ENCODE data around the gene AZU1.
"Not testable (repeated sequence)": the region's sequence is repeated elsewhere in the genome, so short reads cannot be mapped to it uniquely, and the experiment has no call there.

The AZU1 gene

DNA sequence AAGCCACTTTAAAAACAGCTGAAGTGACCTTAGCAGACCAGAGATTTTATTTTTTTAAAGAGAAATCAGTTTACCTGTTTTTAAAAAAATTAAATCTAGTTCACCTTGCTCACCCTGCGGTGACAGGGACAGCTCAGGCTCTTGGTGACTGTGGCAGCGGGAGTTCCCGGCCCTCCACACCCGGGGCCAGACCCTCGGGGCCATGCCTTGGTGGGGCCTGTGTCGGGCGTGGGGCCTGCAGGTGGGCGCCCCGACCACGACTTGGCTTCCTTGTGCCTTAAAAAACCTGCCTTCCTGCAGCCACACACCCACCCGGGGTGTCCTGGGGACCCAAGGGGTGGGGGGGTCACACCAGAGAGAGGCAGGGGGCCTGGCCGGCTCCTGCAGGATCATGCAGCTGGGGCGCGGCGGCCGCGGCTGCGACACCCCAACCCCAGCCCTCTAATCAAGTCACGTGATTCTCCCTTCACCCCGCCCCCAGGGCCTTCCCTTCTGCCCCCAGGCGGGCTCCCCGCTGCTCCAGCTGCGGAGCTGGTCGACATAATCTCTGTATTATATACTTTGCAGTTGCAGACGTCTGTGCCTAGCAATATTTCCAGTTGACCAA, 16.7 kb upstream of the AZU1 start:
- no peak for DNase-seq

- DNase-seq, result no peak
Observed at GRCh38 chr19:811506-812048, 16.1 kb upstream of the AZU1 start.

- no peak for DNase-seq
Observed at GRCh38 chr19:812049-812746, 15.4 kb upstream of the AZU1 start.

DNA sequence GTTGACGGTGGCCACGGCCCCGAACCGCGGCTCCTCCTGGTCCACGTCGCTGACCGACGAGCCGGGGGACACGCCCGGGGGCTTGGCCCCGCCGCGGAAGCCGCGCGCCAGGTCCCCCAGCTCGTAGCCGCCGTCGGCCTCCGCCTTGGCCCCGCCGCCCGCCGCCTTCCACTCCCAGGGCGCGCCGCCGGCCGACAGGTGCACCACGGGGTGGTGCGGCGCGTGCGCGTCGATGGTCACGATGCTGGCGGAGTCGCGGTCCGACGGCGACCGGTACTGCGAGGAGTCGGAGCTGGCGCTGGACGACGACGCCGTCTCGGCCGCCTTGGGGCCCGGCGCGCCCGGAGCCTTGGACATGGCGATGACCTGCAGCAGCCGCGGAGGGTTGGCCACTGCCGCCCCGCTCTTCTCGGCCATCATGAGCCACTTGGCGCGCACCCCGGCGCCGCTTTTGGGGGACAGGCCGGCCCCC, 14.9 kb upstream of the AZU1 start:
- DNase-seq, result no peak

- no peak for DNase-seq
Observed at GRCh38 chr19:813219-814151, 14.2 kb upstream of the AZU1 start.

- DNase-seq, result no peak
Observed at GRCh38 chr19:814152-815078, 13.2 kb upstream of the AZU1 start.

DNA sequence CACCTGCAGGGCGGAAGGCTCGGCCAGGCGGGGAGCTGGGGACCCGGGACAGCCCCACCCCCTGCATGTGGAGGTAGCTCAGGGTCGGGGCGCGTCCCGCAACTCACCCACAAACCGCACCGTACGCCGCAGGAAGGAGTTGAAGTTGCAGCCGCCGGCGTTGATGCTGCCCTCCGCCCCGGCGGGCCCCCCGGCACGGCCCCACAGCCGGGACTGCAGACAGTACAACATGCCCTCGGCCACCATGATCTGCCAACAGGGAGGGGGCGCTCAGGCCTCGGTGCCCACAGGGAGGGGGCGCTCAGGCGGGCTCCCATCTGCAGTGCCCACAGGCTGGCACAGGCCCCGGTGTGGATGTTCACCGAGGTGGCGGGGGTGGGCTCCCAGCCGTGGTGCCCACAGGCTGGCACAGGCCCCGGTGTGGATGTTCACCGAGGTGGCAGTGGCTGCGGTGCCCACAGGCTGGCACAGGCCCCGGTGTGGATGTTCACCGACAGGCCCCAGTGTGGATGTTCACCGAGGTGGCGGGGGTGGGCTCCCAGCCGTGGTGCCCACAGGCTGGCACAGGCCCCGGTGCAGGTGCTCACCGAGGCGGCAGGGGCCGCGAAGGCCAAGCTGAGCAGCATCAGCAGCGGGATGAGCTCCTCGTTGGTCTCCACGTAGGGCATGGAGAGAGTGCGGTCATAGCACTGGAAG, 12.4 kb upstream of the AZU1 start:
- no peak for DNase-seq

- DNase-seq, result no peak
Observed at GRCh38 chr19:815775-816499, 11.7 kb upstream of the AZU1 start.

DNA sequence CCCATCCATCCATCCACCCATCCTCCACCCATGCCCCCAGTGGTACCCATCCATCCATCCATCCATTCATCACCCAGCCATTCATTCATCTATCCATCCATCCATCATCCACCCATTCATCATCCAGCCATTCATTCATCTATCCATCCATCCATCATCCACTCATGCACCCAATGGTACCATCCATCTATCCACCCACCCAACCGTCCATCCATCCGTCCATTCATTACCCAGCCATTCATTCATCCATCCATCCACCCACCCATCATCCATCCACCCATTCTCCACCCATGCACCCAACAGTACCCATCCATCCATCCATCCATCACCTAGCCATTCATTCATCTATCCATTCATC, 11.2 kb upstream of the AZU1 start:
- DNase-seq, result no peak

DNA sequence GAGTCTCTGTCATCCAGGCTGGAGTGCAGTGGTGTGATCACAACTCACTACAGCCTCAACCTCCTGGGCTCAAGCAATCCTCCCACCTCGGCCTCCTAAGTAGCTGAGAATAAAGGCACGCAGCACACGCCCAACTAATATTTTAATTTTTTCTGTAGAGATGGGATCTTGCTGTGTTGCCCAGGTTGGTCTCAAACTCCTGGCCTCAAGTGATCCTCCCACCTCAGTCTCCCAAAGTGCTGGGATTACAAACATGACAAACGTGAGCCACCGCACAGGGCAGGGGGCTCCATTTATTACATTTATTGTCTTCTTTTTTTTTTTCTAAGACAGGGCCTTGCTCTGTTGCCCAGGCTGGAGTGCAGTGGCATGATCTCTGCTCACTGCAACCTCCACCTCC, 7.4 kb upstream of the AZU1 start:
- not testable (repeated sequence) for DNase-seq

DNA sequence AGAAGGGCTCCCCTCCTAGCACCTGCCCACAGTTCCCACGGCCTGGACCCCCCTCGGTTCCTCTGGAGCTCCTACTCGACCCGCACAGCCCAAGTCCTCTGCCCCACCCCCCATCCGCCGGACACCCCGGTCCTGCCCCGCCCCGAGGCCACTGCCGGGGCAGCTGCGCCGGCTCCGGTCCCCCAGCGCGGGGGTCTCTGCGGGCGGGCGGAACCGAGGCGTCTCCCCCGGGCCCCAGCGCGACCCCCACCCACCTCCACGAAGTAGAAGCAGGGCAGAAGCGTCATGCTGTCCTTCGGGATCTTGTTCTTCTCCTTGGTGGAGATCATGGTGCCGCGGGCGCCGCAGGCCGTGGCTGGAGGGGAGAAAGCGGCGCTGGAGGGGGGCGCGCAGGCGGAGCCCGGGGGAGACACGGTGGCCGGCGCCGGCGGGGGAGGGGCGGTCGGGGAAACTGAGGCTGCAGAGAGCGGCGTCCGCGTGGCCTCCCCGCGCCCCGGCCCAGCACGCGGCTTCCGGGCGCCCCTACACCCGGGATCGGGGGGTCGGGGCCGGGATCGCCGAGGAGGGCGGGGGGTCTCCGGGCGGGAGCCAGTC, 6.3 kb upstream of the AZU1 start:
- DNase-seq, result no peak

DNA sequence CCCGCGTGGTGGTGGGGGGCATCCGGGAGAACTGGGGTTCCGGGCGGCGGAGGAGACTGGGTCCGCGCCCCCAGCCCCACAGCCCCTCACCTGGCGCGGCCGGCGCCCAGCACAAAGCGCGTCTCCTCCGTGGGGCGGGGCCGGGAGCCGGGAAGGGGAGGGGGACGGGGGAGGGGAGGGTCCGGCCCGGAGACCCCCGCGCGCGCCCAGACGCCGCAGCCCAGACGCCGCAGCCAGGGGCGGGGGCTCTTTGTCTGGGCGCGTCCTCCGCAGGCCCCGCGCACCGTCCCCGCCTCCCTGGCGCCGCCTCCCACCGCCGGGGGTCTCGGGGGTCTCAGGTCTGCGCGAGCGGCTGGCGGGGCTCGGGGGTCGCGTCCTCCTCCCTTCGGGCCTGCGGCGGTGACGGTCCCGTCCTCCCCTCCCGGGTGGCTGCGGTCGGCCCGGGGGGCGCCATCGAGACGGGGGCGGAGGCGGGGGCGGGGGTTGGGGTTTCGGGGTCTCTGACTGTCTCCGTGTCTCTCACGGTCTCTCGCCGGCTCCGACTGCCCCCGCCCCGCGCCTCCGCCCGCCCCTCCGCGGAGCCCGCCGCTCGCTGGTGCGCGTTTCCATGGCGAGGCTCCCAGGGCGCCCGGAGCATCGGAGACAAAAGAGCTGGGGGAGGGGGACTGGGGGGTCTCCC, 5.7 kb upstream of the AZU1 start, which contains the start of gene PLPPR3:
Gene PLPPR3, minus strand, starts transcription at position 131 of the 679 bp plus-strand sequence. CDS start 396 bp downstream, outside the sequence.
- DNase-seq, result no peak

GRCh38 chr19:823565-824121, 4.0 kb upstream of the AZU1 start:
- no peak for DNase-seq

DNA sequence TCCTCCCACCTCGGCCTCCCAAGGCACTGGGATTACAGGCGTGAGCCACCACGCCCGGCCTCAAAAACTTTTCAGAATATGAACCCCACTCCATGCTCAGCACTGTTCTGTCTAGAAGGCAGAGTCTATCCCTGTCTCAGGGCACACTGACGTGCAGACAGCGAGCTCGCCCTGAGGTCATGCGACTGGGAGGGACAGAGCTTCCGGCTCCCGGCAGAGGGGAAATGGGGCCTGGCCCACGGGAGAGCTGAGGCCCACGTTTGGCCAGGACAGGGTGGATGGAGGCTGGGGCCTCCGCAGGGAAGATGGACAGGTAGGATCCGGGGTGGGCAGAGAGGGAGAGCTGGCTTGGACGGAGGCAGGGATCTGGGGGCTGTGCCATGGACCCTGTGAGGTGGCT, 2.8 kb upstream of the AZU1 start:
- DNase-seq, result no peak

DNA sequence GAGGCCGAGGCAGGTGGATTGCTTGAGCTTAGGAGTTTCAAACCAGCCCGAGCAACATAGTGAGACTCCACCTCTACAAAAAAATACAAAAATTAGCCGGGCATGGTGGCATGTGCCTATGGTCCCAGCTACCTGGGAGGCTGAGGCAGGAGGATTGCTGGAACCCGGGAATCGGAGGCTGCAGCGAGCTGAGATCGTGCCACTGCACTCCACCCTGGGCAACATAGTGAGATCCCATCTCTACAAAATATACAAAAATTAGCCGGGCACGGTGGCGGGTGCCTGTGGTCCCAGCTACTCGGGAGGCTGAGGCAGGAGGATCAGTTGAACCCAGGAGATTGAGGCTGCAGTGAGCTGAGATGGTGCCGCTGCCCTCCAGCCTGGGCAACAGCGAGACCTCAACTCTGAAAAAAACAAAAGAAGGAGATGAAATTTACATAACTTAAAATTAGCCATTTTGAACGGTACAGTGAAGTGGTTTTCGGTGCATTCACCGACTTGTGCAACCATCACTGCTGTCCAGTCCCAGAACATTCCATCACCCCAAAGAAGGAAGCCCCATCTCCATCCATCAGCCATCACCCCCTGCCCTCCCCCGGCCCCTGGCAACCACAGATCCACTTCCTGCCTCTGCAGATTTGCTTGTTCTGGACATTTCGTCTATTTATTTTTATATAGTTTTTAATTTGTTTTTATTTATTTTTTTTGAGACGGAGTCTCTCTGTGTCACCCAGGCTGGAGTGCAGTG, 1.6 kb upstream of the AZU1 start:
- DNase-seq, result no peak

GRCh38 chr19:827314-827709, 325 bp upstream of the AZU1 start:
- DNase-seq, result no peak

DNA sequence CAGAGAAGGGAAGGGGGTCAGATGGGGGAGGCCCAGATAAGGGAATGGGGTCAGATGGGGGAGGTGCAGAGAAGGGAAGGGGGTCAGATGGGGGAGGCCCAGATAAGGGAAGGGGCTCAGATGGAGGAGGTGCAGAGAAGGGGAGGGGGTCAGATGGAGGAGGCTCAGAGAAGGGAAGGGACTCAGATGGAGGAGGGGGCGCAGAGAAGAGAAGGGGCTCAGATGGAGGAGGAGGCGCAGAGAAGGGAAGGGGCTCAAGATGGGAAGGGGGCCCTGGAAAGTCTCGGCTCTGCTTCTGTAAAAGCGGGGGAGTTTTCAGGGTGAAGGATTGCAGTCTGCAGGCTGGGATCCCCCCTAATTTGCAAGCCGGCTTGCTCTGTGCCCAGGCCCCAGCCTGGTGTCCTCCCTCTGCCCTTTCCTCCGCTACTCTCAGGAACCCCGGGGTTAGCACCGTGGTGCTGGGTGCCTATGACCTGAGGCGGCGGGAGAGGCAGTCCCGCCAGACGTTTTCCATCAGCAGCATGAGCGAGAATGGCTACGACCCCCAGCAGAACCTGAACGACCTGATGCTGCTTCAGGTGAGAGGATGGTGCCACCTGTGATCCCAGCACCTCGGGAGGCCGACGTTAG, 1.6 kb downstream of the AZU1 start:
- no peak for DNase-seq

All from cerebellar nuclear complex (tissue), 1 donor.